Astrocyte of the spinal cord (primary cell): ENCODE measurements around the gene ATG7.

ENCODE experiments used
- DNase-seq: peaks from one replicate; pipeline ENCODE4 v3.0.0; 2011; ENCODE audit warnings: low read depth, low spot score
- H3K4me3 ChIP-seq: 2 replicates; pipeline ENCODE4 v1.5.1; 2011; ENCODE audit warnings: low read depth, mild to moderate bottlenecking, low read length, moderate library complexity
- CTCF ChIP-seq: IDR thresholded peaks from 2 replicates; pipeline ENCODE4 v1.5.1; 2012; ENCODE audit warnings: low read depth, mild to moderate bottlenecking, low read length, inconsistent platforms
- in situ Hi-C: cut with HindIII; loops from 2 replicates; pipeline ENCODE4 v1.10.0; 2017; ENCODE audit warnings: low sequenced_read_pairs

Gene ATG7

DNA sequence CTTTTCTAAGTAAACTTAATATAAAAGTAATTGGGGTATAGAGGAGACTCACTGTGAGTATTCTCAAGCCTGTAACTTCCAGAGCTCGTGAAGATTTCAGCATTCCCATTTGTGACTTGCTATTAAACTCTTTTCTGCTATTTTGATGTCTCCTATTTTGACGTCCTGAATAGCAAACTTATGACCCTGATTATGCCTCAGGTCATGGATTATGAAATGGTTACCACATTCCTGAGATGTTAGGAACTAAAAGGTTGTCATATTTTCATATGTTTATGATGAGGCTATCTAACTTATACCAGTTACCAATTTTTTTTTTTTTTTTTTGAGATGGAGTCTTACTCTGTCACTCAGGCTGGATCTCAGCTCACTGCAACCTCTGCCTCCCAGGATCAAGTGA lies 105.5 kb downstream of the ATG7 start:
- no peak for DNase-seq
- no peak overlapping the region for H3K4me3 ChIP-seq
- no peak for TF ChIP-seq CTCF
- in situ Hi-C loops, result loop anchor here (25.0 kb wide), 1 partner anchor 235 kb away; no protein-coding TSS in a partner anchor

DNA sequence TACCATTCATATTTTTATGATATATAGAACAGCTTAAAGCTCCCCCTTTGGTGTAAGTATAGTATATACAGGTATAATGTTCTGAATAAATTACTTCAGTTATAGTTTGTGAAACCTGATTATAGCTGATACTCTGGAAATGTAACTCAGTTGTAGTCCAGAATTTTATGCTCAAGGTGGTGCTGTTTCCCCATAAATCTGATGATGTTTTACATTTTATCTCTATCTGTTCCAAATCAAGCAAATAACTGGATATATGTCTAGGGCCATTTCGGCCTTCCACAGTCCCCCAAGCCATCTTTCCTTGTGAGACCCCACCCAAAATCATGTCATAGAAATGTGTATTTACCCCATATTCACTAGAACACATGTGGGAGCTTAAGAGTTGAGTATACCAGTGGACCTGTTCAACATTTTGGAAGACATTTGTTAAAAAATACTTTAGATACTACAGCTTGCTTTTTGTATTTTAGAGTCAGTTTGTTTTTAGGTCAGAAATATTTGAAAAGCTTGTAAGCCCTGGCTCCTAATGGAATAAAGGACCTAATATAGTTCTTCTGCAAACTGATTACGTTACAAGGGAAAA lies 107.1 kb downstream of the ATG7 start:
- peak; percentile 43 for TF ChIP-seq CTCF
- in situ Hi-C loops, result loop anchor here (25.0 kb wide), 1 partner anchor 233 kb away; no protein-coding TSS in a partner anchor
- no peak overlapping the region for H3K4me3 ChIP-seq
- DNase-seq, result peak; percentile 84

DNA sequence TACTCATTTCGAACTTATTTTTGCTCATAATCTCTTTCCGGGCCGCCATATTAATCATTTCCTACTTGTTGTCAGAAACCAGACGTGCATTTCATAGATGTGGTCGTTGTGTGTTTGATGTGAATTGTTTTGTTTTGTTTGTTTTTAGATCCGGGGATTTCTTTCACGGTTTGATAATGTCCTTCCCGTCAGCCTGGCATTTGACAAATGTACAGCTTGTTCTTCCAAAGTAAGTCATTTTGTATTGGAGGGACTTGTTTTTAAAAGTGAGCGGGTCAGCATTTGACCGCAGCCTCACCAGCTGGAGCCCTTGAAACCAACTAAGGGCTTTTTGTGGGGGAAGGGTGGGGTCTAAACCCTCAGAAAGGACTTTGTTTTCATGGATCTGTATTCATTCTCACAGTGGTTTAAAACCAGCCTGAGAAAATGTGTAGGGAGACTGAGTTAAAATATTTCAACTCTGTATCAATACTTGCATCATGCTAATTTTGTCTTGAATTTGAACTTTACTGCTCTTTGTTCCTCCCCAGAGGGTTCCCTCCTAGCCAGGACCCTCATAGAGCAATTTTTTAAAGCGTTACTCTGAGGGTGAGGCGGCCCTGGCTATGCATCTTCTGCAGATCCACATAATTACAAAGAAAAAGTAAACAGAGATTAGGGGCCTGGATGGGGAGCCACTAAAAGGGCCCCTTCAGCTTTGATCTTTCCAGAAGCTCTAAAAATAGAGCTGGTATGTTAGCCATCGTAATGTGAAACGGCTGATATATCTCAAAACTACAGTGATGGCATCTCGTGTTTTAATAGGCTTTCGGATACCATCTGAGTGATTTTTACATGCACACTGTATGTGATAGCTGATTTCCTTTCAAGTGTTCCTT lies 107.9 kb downstream of the ATG7 start:
- no peak overlapping the region for H3K4me3 ChIP-seq
- in situ Hi-C loops, result loop anchor here (25.0 kb wide), 1 partner anchor 232 kb away; no protein-coding TSS in a partner anchor
- DNase-seq, result peak; percentile 58
- no peak for TF ChIP-seq CTCF

DNA sequence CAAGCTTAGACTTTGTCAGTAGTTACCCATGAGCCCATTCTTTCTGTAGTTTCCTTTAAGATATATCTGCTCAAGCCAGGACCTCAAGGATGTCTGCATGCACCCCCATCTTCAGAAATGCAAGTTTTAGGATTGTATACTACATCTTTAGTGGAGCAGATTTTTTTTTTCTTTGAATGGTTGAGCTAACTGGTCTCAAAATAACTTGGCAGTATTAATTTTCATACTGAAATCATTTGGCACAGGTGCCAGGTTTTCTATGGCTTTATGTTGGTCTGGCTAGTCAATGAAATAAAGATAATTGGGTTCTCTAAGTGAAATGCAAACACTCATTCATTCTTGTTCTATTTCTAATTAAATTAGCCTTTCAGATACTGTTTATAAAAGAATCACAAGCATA lies 108.9 kb downstream of the ATG7 start:
- DNase-seq, result no peak
- in situ Hi-C loops, result loop anchor here (25.0 kb wide), 1 partner anchor 231 kb away; no protein-coding TSS in a partner anchor
- no peak overlapping the region for H3K4me3 ChIP-seq
- TF ChIP-seq CTCF, result no peak

- TF ChIP-seq CTCF, result no peak
- in situ Hi-C loops, result loop anchor here (25.0 kb wide), 1 partner anchor 231 kb away; no protein-coding TSS in a partner anchor
- DNase-seq, result peak; percentile 56
- no peak overlapping the region for H3K4me3 ChIP-seq
These were observed 109.4 kb downstream of the ATG7 start for GRCh38 chr3:11381563-11381962.

DNA sequence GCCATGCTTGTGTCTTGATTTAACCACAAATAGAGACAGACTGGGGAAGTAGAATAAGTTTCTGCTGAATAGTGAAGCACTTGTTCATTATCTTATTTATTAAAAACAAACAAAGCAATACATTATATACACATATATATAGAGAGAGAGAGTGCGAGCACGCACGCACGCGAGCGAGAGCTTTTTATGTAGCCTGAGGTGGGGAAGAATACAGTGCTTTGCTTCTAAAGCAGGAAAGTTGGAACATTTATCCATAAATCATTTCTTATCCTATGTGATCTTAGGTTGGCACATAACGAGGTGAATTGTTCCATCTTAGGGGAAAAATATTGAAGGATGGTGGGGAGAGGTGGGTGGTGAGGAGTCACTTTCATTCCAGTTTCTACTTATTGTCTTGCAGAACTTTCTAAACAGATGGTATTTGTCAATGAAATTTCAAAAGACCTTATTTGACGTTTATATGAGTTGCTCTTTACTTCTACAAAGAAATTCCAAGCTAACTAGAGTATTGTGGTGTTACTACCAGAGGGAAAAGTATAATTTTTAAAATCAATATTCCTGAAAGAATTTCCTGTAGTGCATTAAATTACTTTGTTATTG lies 110.0 kb downstream of the ATG7 start:
- in situ Hi-C loops, result loop anchor here (25.0 kb wide), 1 partner anchor 230 kb away; no protein-coding TSS in a partner anchor
- no peak overlapping the region for H3K4me3 ChIP-seq
- no peak for TF ChIP-seq CTCF
- no peak for DNase-seq
